Right lobe of liver (tissue), 6 donors: ENCODE results near the gene PRELID2. TPM values are rescaled to one million over a fixed set of nuclear protein-coding genes. Genes with fewer than 3 reads are reported as not detected.
"Not testable (repeated sequence)": the region's sequence is repeated elsewhere in the genome, so short reads cannot be mapped to it uniquely, and the experiment has no call there.

ENCODE experiments used
- ATAC-seq, 4 donors: fragments of 200-7000 bp; cut with Tn5 transposase; one replicate each; pipeline ENCODE4 v1.9.1; 2020; ENCODE audit warnings: mild to moderate bottlenecking in 4 of 4, moderate library complexity in 4 of 4
- DNase-seq, 3 donors: peaks; one replicate each; pipeline ENCODE4 v3.0.0-alpha.2; 2020
- H3K27ac ChIP-seq, 3 donors: fragments of 200-600 bp; one replicate each; pipeline ENCODE4 v1.8.0; 2022
- H3K27me3 ChIP-seq, 2 donors: fragments of 200-600 bp; one replicate each; pipeline ENCODE4 v1.8.0; 2022
- H3K36me3 ChIP-seq, 4 donors: fragments of 200-600 bp; sonication (generic) in 1 of 4; one replicate each; pipeline versions ENCODE4 v1.5.1 to v1.8.0; 2017 to 2022; ENCODE audit warnings: control low read depth in 1 of 4
- H3K4me1 ChIP-seq, 4 donors: fragments of 200-600 bp; sonication (generic) in 1 of 4; one replicate each; pipeline versions ENCODE4 v1.5.1 to v1.8.0; 2017 to 2022; ENCODE audit warnings: control low read depth in 1 of 4
- H3K4me3 ChIP-seq, 3 donors: fragments of 200-600 bp; one replicate each; pipeline ENCODE4 v1.8.0; 2022
- H3K9me3 ChIP-seq, 4 donors: fragments of 200-600 bp; sonication (generic) in 1 of 4; one replicate each; pipeline versions ENCODE4 v1.5.1 to v1.8.0; 2017 to 2022; ENCODE audit warnings: control low read depth in 1 of 4
- CTCF ChIP-seq, 4 donors: fragments of 200-600 bp in 3 of 4; fragments of 450-650 bp in 1 of 4; IDR thresholded peaks; one replicate each; pipeline versions ENCODE4 v1.5.1 to v1.8.0; 2016 to 2022; ENCODE audit warnings: antibody characterized with exemption in 4 of 4, mild to moderate bottlenecking in 2 of 4
- POLR2A ChIP-seq: fragments of 450-650 bp; IDR thresholded peaks from one replicate; pipeline ENCODE4 v1.6.1; 2017; ENCODE audit warnings: antibody characterized with exemption, mild to moderate bottlenecking
- WGBS: methylation state at CpG from one replicate; pipeline ENCODE4 v1.1.6; 2018; ENCODE audit warnings: low coverage, low lambda C conversion rate; ENCODE audit not compliant: insufficient coverage; ENCODE audit errors: missing lambda C conversion rate; 5-methylcytosine and 5-hydroxymethylcytosine counted together
- intact Hi-C, 2 donors: fragments of 100-400 bp; cut with DNase I; formaldehyde crosslinking; loops; one replicate each; pipeline versions ENCODE4 v1.11.2 to v1.14.1; 2022
- total RNA-seq, 6 experiments: library from RNA; depleted of rRNA in 2 of 6; stranded (reverse); fragments of >200 nt in 2 of 6; fragmentation: NEBNext Ultra II Directional in 3 of 6; extraction: Animal tissue kit (Norgen Biotek cat#: 25700) in 3 of 6; gene quantifications; one replicate each; pipeline versions ENCODE4 v1.1.0 to v1.2.4, GENCODE V29; 2016 to 2023
- donor health status: DM: no; HTN: yes; CAD: no.
- donor health status: DM: no; HTN: no; CAD: no.
- donor health status: DM: no; HTN: no; CAD: no.
- donor health status: DM: no; HTN: yes; CAD: no.
- donor health status: DM: no; HTN: yes; CAD: no.

PRELID2 gene
- total RNA-seq, 6 experiments from 2014 or later = 2.6 to 9.3 (median 4.1) TPM

GRCh38 chr5:145846081-145846480 is 10.9 kb upstream of the PRELID2 start:
- Histone ChIP-seq H3K9me3 (no peaks in the 10 kb centered on the region), H3K4me1 (no peaks in the 10 kb centered on the region), H3K36me3 (no peaks in the 10 kb centered on the region), H3K4me3 (no peak overlapping the region), H3K27me3 (no peaks in the 10 kb centered on the region), H3K27ac (no peak overlapping the region)
- 49% methylated on average over 3 of the region's 3 CpGs for WGBS
- intact Hi-C loops = no loop called here
- no peak for ATAC-seq
- DNase-seq = no peak
- TF ChIP-seq CTCF (IDR thresholded peaks at IDR 0.05) (no peak), POLR2A (no peak)

GRCh38 chr5:145841299-145841698 is 6.2 kb upstream of the PRELID2 start:
- no peaks in the 10 kb centered on the region for H3K27me3 ChIP-seq
- H3K9me3 ChIP-seq = no peaks in the 10 kb centered on the region
- intact Hi-C loops = no loop called here
- DNase-seq (no peak), ATAC-seq (no peak)
- H3K27ac ChIP-seq = no peak overlapping the region
- TF ChIP-seq POLR2A (no peak), CTCF (IDR thresholded peaks at IDR 0.05) (no peak)
- H3K4me3 ChIP-seq = no peak overlapping the region
- H3K36me3 ChIP-seq = no peaks in the 10 kb centered on the region
- H3K4me1 ChIP-seq = no peaks in the 10 kb centered on the region

DNA sequence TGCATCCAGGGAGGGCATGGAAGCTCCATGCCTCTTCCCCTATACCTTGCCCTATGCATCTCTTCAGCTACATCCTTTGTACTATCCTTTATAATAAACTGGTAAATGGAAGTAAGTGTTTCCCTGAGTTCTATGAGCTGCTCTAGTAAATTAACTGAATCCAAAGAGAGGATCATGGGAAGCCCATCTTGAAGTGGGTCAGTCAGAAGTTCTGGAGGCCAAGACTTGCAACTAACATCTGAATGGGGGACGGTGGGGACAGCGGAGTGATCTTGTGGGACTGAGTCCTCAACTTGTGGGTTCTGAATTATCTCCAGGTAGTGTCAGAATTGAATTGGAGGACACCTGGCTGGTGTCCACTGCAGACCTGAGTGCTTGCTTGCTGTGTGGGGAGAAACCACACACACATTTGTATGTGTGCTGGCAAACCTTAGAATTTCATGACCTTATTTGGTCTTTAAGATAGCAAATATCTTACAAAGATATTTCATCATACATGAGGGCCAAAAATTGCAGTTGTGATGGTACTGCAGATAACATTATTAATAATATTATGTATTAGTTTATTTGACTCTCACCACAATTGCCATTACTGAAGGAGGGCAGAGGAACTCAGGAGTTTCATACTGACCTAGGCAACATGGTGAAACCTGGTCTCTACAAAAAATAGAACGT is 5.5 kb upstream of the PRELID2 start:
- no peak for TF ChIP-seq CTCF (IDR thresholded peaks at IDR 0.05)
- no peaks in the 10 kb centered on the region for H3K27me3 ChIP-seq
- H3K36me3 ChIP-seq = no peaks in the 10 kb centered on the region
- H3K4me3 ChIP-seq = no peak overlapping the region
- WGBS = 86% methylated on average over 3 of the region's 3 CpGs
- no peak overlapping the region for H3K27ac ChIP-seq
- intact Hi-C loops = no loop called here
- no peaks in the 10 kb centered on the region for H3K4me1 ChIP-seq
- ATAC-seq (no peak), DNase-seq (no peak)
- no peaks in the 10 kb centered on the region for H3K9me3 ChIP-seq

DNA sequence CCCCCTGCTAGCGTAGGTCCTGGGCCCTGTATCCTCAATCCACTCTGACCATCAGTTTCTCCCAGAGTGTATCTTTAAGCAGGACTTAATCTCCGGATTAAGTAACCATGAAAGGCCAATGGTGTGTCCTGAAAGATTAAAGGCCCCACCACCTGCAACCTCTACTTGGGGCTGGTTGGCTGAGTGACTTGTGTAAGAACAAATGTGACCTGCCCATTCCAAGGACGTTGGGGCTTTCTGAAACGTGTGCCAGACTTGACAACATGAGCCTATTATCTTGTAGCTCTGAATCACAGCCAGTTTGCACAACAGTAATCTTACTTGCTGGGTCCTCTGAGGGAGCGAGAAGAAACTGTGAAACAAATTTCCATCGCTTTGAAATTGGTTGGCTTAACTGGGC is 3.1 kb upstream of the PRELID2 start:
- TF ChIP-seq POLR2A (no peak), CTCF (IDR thresholded peaks at IDR 0.05) (no peak)
- Histone ChIP-seq H3K4me1 (no peaks in the 10 kb centered on the region), H3K27me3 (no peaks in the 10 kb centered on the region), H3K9me3 (no peaks in the 10 kb centered on the region), H3K4me3 (no peak overlapping the region), H3K27ac (no peak overlapping the region), H3K36me3 (no peaks in the 10 kb centered on the region)
- 62% methylated on average over 5 of the region's 6 CpGs for WGBS
- no peak for ATAC-seq
- no peak for DNase-seq
- intact Hi-C loops = no loop called here

DNA sequence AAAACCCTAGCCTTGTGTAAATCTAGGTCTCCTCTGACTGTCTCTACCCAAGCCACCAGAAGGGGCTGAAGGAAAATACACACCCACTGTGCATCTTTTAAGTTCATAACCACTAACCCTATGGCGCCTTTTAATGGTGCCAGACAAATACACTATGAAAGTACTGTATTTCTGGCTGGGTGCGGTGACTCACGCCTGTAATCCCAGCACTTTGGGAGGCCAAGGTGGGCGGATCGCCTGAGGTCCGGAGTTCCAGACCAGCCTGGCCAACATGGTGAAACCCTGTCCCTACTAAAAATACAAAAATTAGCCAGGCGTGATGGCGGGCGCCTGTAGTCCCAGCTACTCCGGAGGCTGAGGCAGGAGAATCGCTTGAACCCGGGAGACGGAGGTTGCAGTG is 1.1 kb upstream of the PRELID2 start:
- WGBS = 97% methylated on average over 12 of the region's 13 CpGs
- intact Hi-C loops = not testable (repeated sequence)

More for the DNA sequence above, 1.1 kb upstream of the PRELID2 start:
- not testable (repeated sequence) for H3K27me3 ChIP-seq, H3K4me3 ChIP-seq, H3K36me3 ChIP-seq, H3K9me3 ChIP-seq, DNase-seq, H3K4me1 ChIP-seq, ATAC-seq, H3K27ac ChIP-seq
